Left cardiac atrium (tissue), 4 donors: ENCODE results near the gene LSM12. TPM values are rescaled to one million over a fixed set of nuclear protein-coding genes. Genes with fewer than 3 reads are reported as not detected.
"Not testable (repeated sequence)": the region's sequence is repeated elsewhere in the genome, so short reads cannot be mapped to it uniquely, and the experiment has no call there.

Experiments
- ATAC-seq, 2 donors: fragments of 200-7000 bp; cut with Tn5 transposase; one replicate each; pipeline ENCODE4 v1.9.1; 2020; ENCODE audit warnings: mild to moderate bottlenecking in 2 of 2, moderate library complexity in 2 of 2
- DNase-seq: peaks from one replicate; pipeline ENCODE4 v3.0.0-alpha.2; 2020
- intact Hi-C, 2 donors: fragments of 100-400 bp; cut with DNase I; formaldehyde crosslinking; loops; one replicate each; pipeline versions ENCODE4 v1.14.1 to v1.15.1; 2022 to 2023
- total RNA-seq, 2 donors: library from RNA; stranded (reverse); fragmentation: NEBNext Ultra II Directional; extraction: Animal tissue kit (Norgen Biotek cat#: 25700); gene quantifications; one replicate each; pipeline ENCODE4 v1.2.1, GENCODE V29; 2021
- donor health status: DM: no; HTN: yes; CAD: no.
- donor health status: DM: no; HTN: yes; CAD: no; lungs with severe emphysema.
- donor health status: DM: yes; HTN: yes; CAD: no.
- donor health status: Dilated cardiomyopathy.

The LSM12 gene
- total RNA-seq, 2 donors from 2014 or later = 39.4 to 57.5 TPM

GRCh38 chr17:44061446-44061845 lies 5.0 kb downstream of the LSM12 start:
- no peak for DNase-seq
- no peak for ATAC-seq
- intact Hi-C loops = loop anchor here in 1 of 2 donors (5.0 kb wide), 1 partner anchor 61 kb away; the partner anchor contains the start of gene HDAC5

- DNase-seq (no peak), ATAC-seq (no peak)
- intact Hi-C loops = no loop called here
These were observed 7.2 kb downstream of the LSM12 start for GRCh38 chr17:44059101-44059892.

- intact Hi-C loops = no loop called here
- ATAC-seq (peak; percentile 64 to 70), DNase-seq (no peak)
These were observed 13.2 kb downstream of the LSM12 start for GRCh38 chr17:44053125-44053872.

GRCh38 chr17:44049294-44050060 lies 17.0 kb downstream of the LSM12 start:
- no peak for ATAC-seq
- DNase-seq = no peak
- intact Hi-C loops = no loop called here

- DNase-seq, intact Hi-C loops, ATAC-seq: not testable (repeated sequence)
These were observed 19.6 kb downstream of the LSM12 start for GRCh38 chr17:44046893-44047292.

GRCh38 chr17:44045486-44045885 lies 21.0 kb downstream of the LSM12 start:
- no peak for DNase-seq
- intact Hi-C loops = no loop called here
- no peak for ATAC-seq

- no peak for ATAC-seq
- intact Hi-C loops = loop anchor here in 1 of 2 donors (5.0 kb wide), 1 partner anchor 37 kb away; no protein-coding TSS in a partner anchor
These were observed 22.4 kb downstream of the LSM12 start for GRCh38 chr17:44044071-44044470.

GRCh38 chr17:44043272-44043696 lies 23.2 kb downstream of the LSM12 start:
- ATAC-seq (peak in 1 of 2 donors; percentile 12), DNase-seq (peak; percentile 42)
- intact Hi-C loops = loop anchor here in 1 of 2 donors (5.0 kb wide), 1 partner anchor 36 kb away; no protein-coding TSS in a partner anchor

More at GRCh38 chr17:44044071-44044470, 22.4 kb downstream of the LSM12 start:
- DNase-seq = no peak

GRCh38 chr17:44039829-44040635 lies 26.4 kb downstream of the LSM12 start:
- intact Hi-C loops = loop anchor here in 1 of 2 donors (5.0 kb wide), 1 partner anchor 33 kb away; no protein-coding TSS in a partner anchor
- ATAC-seq (peak; percentile 21 to 34), DNase-seq (no peak)

- ATAC-seq = peak; percentile 36 to 64
- intact Hi-C loops = no loop called here
- no peak for DNase-seq
These were observed 27.9 kb downstream of the LSM12 start for GRCh38 chr17:44038604-44039011.

GRCh38 chr17:44037471-44037870 lies 29.0 kb downstream of the LSM12 start:
- ATAC-seq = no peak
- no peak for DNase-seq
- intact Hi-C loops = no loop called here

GRCh38 chr17:44034688-44035087 lies 31.8 kb downstream of the LSM12 start:
- DNase-seq, ATAC-seq, intact Hi-C loops: not testable (repeated sequence)

GRCh38 chr17:44033861-44034408 lies 32.5 kb downstream of the LSM12 start:
- no peak for ATAC-seq
- intact Hi-C loops = no loop called here
- no peak for DNase-seq

GRCh38 chr17:44030482-44030881 lies 36.0 kb downstream of the LSM12 start:
- DNase-seq (no peak), ATAC-seq (no peak)
- intact Hi-C loops = no loop called here

GRCh38 chr17:44029736-44030135 lies 36.7 kb downstream of the LSM12 start:
- ATAC-seq = no peak
- DNase-seq = no peak
- intact Hi-C loops = no loop called here

GRCh38 chr17:44024853-44025252 lies 41.6 kb downstream of the LSM12 start:
- no peak for ATAC-seq
- intact Hi-C loops = no loop called here
- DNase-seq = no peak

GRCh38 chr17:44024271-44024663 lies 42.2 kb downstream of the LSM12 start:
- ATAC-seq (no peak), DNase-seq (no peak)
- intact Hi-C loops = no loop called here
